Posterior vena cava (tissue), 2 donors: ENCODE results near the gene MYO10. TPM values are rescaled to one million over a fixed set of nuclear protein-coding genes. Genes with fewer than 3 reads are reported as not detected.

Experiments
- DNase-seq: peaks from one replicate; pipeline ENCODE4 v3.0.0-alpha.2; 2020; ENCODE audit warnings: low spot score
- intact Hi-C, 2 donors: fragments of 100-400 bp; cut with DNase I; formaldehyde crosslinking; loops; one replicate each; pipeline versions ENCODE4 v1.14.1 to v1.14.2; 2022 to 2023
- total RNA-seq, 2 donors: library from RNA; stranded (reverse); fragmentation: NEBNext Ultra II Directional; extraction: Animal tissue kit (Norgen Biotek cat#: 25700); gene quantifications; one replicate each; pipeline ENCODE4 v1.2.1, GENCODE V29; 2021
- donor health status: DM: yes; HTN: yes; CAD: no.
- donor health status: DM: yes; HTN: yes; CAD: no.

The MYO10 gene
- total RNA-seq, 2 donors from 2014 or later = 8.5 to 11.2 TPM

DNA sequence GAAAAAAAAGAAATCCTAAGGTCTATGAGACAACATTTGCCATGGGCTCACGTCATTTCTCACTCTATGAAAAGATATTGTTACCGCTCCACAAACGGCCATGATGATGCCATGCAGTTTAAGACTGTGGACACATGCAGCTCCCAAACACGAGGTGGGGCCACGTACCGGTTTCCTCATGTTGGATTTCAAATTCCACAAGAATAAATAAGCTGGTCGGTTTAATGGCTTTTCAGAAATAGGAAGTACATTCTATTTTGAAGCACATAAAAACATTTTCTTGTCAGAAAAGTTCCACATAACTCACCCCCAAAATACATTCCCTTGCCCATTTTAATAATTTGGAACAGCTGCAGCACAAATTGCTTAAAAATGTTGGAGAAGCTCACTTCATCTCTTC, 130.6 kb downstream of the MYO10 start:
- no peak for DNase-seq
- intact Hi-C loops = no loop called here

GRCh38 chr5:16803831-16804230, 132.3 kb downstream of the MYO10 start:
- DNase-seq = no peak
- intact Hi-C loops = no loop called here

GRCh38 chr5:16800477-16800876, 135.6 kb downstream of the MYO10 start:
- DNase-seq = no peak
- intact Hi-C loops = no loop called here

GRCh38 chr5:16799796-16800195, 136.3 kb downstream of the MYO10 start:
- DNase-seq = no peak
- intact Hi-C loops = no loop called here

DNA sequence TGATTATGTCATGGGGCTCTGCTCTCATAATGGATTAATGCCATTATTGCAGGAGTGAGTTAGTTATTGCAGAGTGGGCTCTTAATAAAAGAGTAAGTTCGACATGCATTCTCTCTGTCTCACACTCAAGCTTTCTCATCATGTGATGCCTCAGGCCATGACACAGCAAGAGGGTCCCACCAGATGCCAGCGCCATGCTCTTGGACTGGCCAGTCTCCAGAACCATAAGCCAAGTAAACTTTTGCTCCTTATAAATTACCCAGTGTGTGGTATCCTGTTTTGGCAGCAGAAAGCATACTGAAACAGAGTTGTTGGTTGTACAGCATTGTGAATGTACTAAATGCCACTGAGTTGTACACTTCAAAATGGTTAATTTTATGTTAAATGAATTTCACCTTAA, 138.1 kb downstream of the MYO10 start:
- intact Hi-C loops = no loop called here
- no peak for DNase-seq

- intact Hi-C loops = loop anchor here in 1 of 2 donors (5.0 kb wide), 1 partner anchor 393 kb away; no protein-coding TSS in a partner anchor
- DNase-seq = no peak
These were observed 141.7 kb downstream of the MYO10 start for GRCh38 chr5:16794269-16794913.

DNA sequence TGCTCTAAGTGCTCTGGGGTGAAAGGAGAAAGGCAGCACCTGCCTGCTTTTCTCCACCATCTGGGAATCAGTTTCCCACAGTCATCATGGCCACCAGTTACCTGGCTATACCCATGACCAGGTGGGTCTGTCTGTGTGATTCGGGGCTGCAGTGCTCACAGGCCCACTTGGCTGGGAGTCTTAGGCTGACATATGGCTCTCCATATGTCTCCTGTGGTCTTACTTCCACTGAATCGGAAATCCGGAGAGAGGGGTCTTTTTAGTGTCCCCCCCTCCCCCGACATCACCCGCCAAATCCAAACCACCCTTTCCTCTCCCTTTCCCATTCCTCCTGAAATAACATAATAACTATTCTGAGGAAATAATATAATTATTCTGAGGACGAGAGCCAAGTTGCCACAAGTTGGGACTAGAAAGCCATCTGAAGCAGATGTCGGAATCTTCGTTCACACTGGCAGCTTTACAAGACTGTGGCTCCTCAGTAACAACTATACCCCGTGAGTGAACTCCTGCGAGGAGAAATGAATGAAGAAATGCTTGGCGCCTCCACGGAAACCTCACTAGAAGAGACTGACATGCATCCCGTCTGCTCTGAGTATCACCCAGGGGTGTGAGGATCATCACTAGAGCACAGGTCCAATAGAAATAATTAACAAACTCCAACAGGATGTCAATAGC, 143.4 kb downstream of the MYO10 start:
- no peak for DNase-seq
- intact Hi-C loops = loop anchor here in 1 of 2 donors (5.0 kb wide), 1 partner anchor 395 kb away; no protein-coding TSS in a partner anchor

- intact Hi-C loops = loop anchor here in 1 of 2 donors (5.0 kb wide), 1 partner anchor 395 kb away; no protein-coding TSS in a partner anchor
- no peak for DNase-seq
These were observed 144.0 kb downstream of the MYO10 start for GRCh38 chr5:16791904-16792597.

GRCh38 chr5:16791036-16791705, 144.9 kb downstream of the MYO10 start:
- DNase-seq = no peak

DNA sequence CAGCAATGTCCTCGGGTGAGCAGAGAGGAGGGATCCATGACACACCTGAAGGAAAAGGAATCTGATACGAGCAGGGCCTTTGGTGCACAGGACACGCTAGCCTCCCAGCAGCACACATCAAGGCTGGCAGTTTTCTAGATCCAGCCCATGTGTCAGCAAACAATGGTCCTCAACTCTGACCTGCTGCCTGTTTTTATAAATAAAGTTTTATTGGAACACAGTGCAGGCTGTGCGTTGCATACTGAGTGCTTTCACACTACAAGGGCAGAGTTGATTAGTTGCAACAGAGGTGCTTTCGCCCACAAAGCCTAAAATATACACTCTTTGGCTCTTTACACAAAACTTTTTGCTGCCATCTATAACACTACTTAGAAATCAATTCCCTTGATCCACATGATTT, 147.1 kb downstream of the MYO10 start:
- no peak for DNase-seq
- intact Hi-C loops = loop anchor here (2.0 to 5.0 kb wide), 2 partner anchors 72 to 398 kb away; no protein-coding TSS in a partner anchor

More at GRCh38 chr5:16791036-16791705, 144.9 kb downstream of the MYO10 start:
- intact Hi-C loops = loop anchor here in 1 of 2 donors (5.0 kb wide), 1 partner anchor 396 kb away; no protein-coding TSS in a partner anchor

DNA sequence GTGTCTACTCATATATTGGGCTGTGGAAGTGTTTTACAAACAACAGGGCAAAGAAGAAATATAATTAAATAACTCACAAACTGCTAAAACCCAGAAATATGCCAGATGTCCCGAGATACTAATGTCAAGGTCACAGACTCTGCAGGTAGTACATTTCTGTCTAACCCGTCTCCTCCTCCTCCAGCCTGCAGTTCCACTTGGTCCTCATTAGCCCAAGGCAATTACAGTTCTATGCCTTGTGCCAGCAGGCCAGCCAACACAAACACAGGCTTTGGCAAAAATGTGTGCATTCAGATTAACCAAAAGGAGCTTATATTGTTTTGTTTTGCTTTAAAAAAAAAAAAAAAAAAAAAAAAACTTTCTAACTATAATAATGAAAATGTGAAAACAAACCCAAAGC, 148.8 kb downstream of the MYO10 start:
- intact Hi-C loops = loop anchor here in 1 of 2 donors (5.0 kb wide), 1 partner anchor 400 kb away; no protein-coding TSS in a partner anchor
- no peak for DNase-seq

GRCh38 chr5:16784843-16785791, 151.0 kb downstream of the MYO10 start:
- intact Hi-C loops = loop anchor here in 1 of 2 donors (5.0 kb wide), 1 partner anchor 402 kb away; no protein-coding TSS in a partner anchor
- no peak for DNase-seq

GRCh38 chr5:16784088-16784487, 152.0 kb downstream of the MYO10 start:
- intact Hi-C loops = no loop called here

GRCh38 chr5:16781828-16782626, 154.1 kb downstream of the MYO10 start:
- intact Hi-C loops = no loop called here
- no peak for DNase-seq

More at GRCh38 chr5:16784088-16784487, 152.0 kb downstream of the MYO10 start:
- peak; percentile 58 for DNase-seq

DNA sequence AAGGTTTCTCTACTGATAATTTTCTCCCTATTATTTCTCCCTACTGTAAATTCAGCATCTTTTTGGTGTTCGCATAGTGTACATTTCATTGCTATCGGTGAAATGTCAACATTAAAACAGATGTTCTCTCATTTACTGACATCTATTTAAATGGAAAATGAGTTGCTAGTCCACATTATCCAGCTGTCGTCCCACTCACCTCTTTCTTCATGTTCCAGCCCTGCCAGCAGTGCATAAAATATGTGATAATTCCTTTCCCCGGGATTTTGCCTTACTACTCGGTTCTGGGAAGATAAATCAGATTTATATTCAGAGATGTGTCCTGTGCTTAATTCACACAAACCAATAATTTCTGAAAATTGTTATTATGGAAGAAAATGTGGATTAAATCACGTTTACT, 155.8 kb downstream of the MYO10 start:
- intact Hi-C loops = no loop called here
- no peak for DNase-seq

- intact Hi-C loops = no loop called here
- no peak for DNase-seq
These were observed 158.7 kb downstream of the MYO10 start for GRCh38 chr5:16777432-16777831.

- intact Hi-C loops = no loop called here
- no peak for DNase-seq
These were observed 159.4 kb downstream of the MYO10 start for GRCh38 chr5:16776611-16777251.
